Muscle of leg (tissue), 11 donors: Measurements from ENCODE around the gene GRXCR2. TPM values are rescaled to one million over a fixed set of nuclear protein-coding genes. Genes with fewer than 3 reads are reported as not detected.
"Not testable (repeated sequence)": the region's sequence is repeated elsewhere in the genome, so short reads cannot be mapped to it uniquely, and the experiment has no call there.

Experiments used
- DNase-seq: peaks from one replicate; pipeline ENCODE4 v3.0.0; 2013
- H3K27ac ChIP-seq: one replicate; pipeline ENCODE4 v1.5.1; 2013; ENCODE audit warnings: mild to moderate bottlenecking, low read length, control low read depth
- H3K27me3 ChIP-seq: one replicate; pipeline ENCODE4 v1.6.1; 2013; ENCODE audit warnings: low read length; ENCODE audit not compliant: control insufficient read depth, insufficient read depth
- H3K36me3 ChIP-seq: one replicate; pipeline ENCODE4 v1.6.1; 2013; ENCODE audit warnings: low read length; ENCODE audit not compliant: control insufficient read depth, insufficient read depth
- H3K4me1 ChIP-seq: one replicate; pipeline ENCODE4 v1.6.1; 2013; ENCODE audit warnings: low read length; ENCODE audit not compliant: control insufficient read depth, insufficient read depth
- H3K4me3 ChIP-seq: one replicate; pipeline ENCODE4 v1.5.1; 2013; ENCODE audit warnings: low read length, control low read depth
- H3K9me3 ChIP-seq: replicated peaks from 2 replicates; pipeline ENCODE4 v1.6.1; 2013; ENCODE audit warnings: low read depth, low read length; ENCODE audit not compliant: control insufficient read depth
- WGBS: methylation state at CpG from one replicate; pipeline ENCODE4 v1.1.5; 2013; ENCODE audit warnings: missing lambda C conversion rate; ENCODE audit not compliant: insufficient coverage; 5-methylcytosine and 5-hydroxymethylcytosine counted together
- polyA plus RNA-seq, 8 donors: library from polyadenylated mRNA; unstranded; fragments of 120-200 nt; gene quantifications; one replicate each; pipeline versions ENCODE4 v1.2.1 to v1.2.3, GENCODE V29; 2013; ENCODE audit warnings: inconsistent platforms in 1 of 8, low replicate concordance in 1 of 8; ENCODE audit not compliant: insufficient read length in 8 of 8, insufficient read depth in 1 of 8
- total RNA-seq: library from RNA; stranded (reverse); fragments of 120-200 nt; gene quantifications from one replicate; pipeline ENCODE4 v1.2.4, GENCODE V29; 2013

Gene GRXCR2
- total and polyA plus RNA-seq, 9 donors, result 0.05 TPM; not detected in 8

- H3K4me3 ChIP-seq, result no peak overlapping the region
- 89% methylated on average over 1 of the region's 3 CpGs for WGBS
- H3K36me3 ChIP-seq, result no peaks in the 10 kb centered on the region
- no peaks in the 10 kb centered on the region for H3K9me3 ChIP-seq
- no peak for DNase-seq
- no peaks in the 10 kb centered on the region for H3K27me3 ChIP-seq
- no peaks in the 10 kb centered on the region for H3K4me1 ChIP-seq
- no peak overlapping the region for H3K27ac ChIP-seq
Observed at GRCh38 chr5:145912019-145912418, 39.2 kb upstream of the GRXCR2 start.

GRCh38 chr5:145911164-145911563 is 38.4 kb upstream of the GRXCR2 start:
- Histone ChIP-seq H3K9me3 (peaks cover 2% of the 10 kb centered on the region), H3K4me1 (no peaks in the 10 kb centered on the region), H3K27ac (no peak overlapping the region), H3K4me3 (no peak overlapping the region), H3K27me3 (no peaks in the 10 kb centered on the region), H3K36me3 (no peaks in the 10 kb centered on the region)
- no peak for DNase-seq
- WGBS, result 51% methylated on average over 5 of the region's 6 CpGs

GRCh38 chr5:145908206-145908960 is 35.6 kb upstream of the GRXCR2 start:
- DNase-seq, result no peak
- Histone ChIP-seq H3K27me3 (no peaks in the 10 kb centered on the region), H3K4me3 (no peak overlapping the region), H3K36me3 (no peaks in the 10 kb centered on the region), H3K4me1 (no peaks in the 10 kb centered on the region), H3K27ac (no peak overlapping the region), H3K9me3 (peaks cover 2% of the 10 kb centered on the region)
- WGBS, result no CpG with 5 or more reads among the region's 3 CpGs

- Histone ChIP-seq H3K9me3 (peaks cover 2% of the 10 kb centered on the region), H3K27ac (no peak overlapping the region), H3K36me3 (no peaks in the 10 kb centered on the region), H3K4me1 (no peaks in the 10 kb centered on the region), H3K4me3 (no peak overlapping the region), H3K27me3 (no peaks in the 10 kb centered on the region)
- no CpG with 5 or more reads among the region's 1 CpG for WGBS
- peak; percentile 46 for DNase-seq
Observed at GRCh38 chr5:145906401-145906800, 33.6 kb upstream of the GRXCR2 start.

- Histone ChIP-seq H3K9me3 (peaks cover 2% of the 10 kb centered on the region), H3K36me3 (no peaks in the 10 kb centered on the region), H3K4me1 (no peaks in the 10 kb centered on the region), H3K27ac (no peak overlapping the region), H3K4me3 (no peak overlapping the region), H3K27me3 (no peaks in the 10 kb centered on the region)
- no peak for DNase-seq
- WGBS, result 86% methylated on average over 4 of the region's 5 CpGs
Observed at GRCh38 chr5:145904743-145905142, 31.9 kb upstream of the GRXCR2 start.

GRCh38 chr5:145903867-145904266 is 31.1 kb upstream of the GRXCR2 start:
- H3K36me3 ChIP-seq, result no peaks in the 10 kb centered on the region
- no peaks in the 10 kb centered on the region for H3K4me1 ChIP-seq
- DNase-seq, result no peak
- no CpG with 5 or more reads among the region's 3 CpGs for WGBS
- peaks cover 2% of the 10 kb centered on the region for H3K9me3 ChIP-seq
- no peaks in the 10 kb centered on the region for H3K27me3 ChIP-seq
- no peak overlapping the region for H3K27ac ChIP-seq
- H3K4me3 ChIP-seq, result no peak overlapping the region

- peaks cover 2% of the 10 kb centered on the region for H3K9me3 ChIP-seq
- WGBS, result 100% methylated on average over 1 of the region's 3 CpGs
- no peaks in the 10 kb centered on the region for H3K36me3 ChIP-seq
- H3K27ac ChIP-seq, result no peak overlapping the region
- no peaks in the 10 kb centered on the region for H3K27me3 ChIP-seq
- H3K4me1 ChIP-seq, result no peaks in the 10 kb centered on the region
- no peak overlapping the region for H3K4me3 ChIP-seq
- no peak for DNase-seq
Observed at GRCh38 chr5:145903113-145903512, 30.3 kb upstream of the GRXCR2 start.

GRCh38 chr5:145902421-145902820 is 29.6 kb upstream of the GRXCR2 start:
- Histone ChIP-seq H3K9me3 (peaks cover 2% of the 10 kb centered on the region), H3K4me1 (no peaks in the 10 kb centered on the region), H3K4me3 (no peak overlapping the region), H3K27me3 (no peaks in the 10 kb centered on the region), H3K27ac (no peak overlapping the region), H3K36me3 (no peaks in the 10 kb centered on the region)
- no peak for DNase-seq
- WGBS, result no CpG with 5 or more reads among the region's 1 CpG

- H3K9me3 ChIP-seq, result no peaks in the 10 kb centered on the region
- DNase-seq, result no peak
- H3K27ac ChIP-seq, result no peak overlapping the region
- H3K36me3 ChIP-seq, result no peaks in the 10 kb centered on the region
- H3K4me1 ChIP-seq, result no peaks in the 10 kb centered on the region
- no peaks in the 10 kb centered on the region for H3K27me3 ChIP-seq
- H3K4me3 ChIP-seq, result no peak overlapping the region
Observed at GRCh38 chr5:145898171-145898570, 25.4 kb upstream of the GRXCR2 start.

GRCh38 chr5:145891378-145891777 is 18.6 kb upstream of the GRXCR2 start:
- not testable (repeated sequence) for H3K9me3 ChIP-seq, H3K27ac ChIP-seq, H3K27me3 ChIP-seq, H3K36me3 ChIP-seq, DNase-seq, H3K4me3 ChIP-seq, H3K4me1 ChIP-seq
- WGBS, result 93% methylated on average over 5 of the region's 10 CpGs

- H3K36me3 ChIP-seq, result no peaks in the 10 kb centered on the region
- no CpG with 5 or more reads among the region's 2 CpGs for WGBS
- peaks cover 5% of the 10 kb centered on the region for H3K9me3 ChIP-seq
- no peak overlapping the region for H3K27ac ChIP-seq
- H3K4me1 ChIP-seq, result no peaks in the 10 kb centered on the region
- DNase-seq, result no peak
- H3K27me3 ChIP-seq, result no peaks in the 10 kb centered on the region
- H3K4me3 ChIP-seq, result no peak overlapping the region
Observed at GRCh38 chr5:145889611-145890010, 16.8 kb upstream of the GRXCR2 start.
